ENCODE data around the gene FAM168A. TPM values are rescaled to one million over a fixed set of nuclear protein-coding genes. Genes with fewer than 3 reads are reported as not detected.

FAM168A gene, protein sequence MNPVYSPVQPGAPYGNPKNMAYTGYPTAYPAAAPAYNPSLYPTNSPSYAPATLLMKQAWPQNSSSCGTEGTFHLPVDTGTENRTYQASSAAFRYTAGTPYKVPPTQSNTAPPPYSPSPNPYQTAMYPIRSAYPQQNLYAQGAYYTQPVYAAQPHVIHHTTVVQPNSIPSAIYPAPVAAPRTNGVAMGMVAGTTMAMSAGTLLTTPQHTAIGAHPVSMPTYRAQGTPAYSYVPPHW
- 21.2 TPM for total RNA-seq (ENCODE audit: unreplicated experiment)
- long read RNA-seq: 0 reads

- H3K27me3 Mint-ChIP-seq (ENCODE audit: unreplicated experiment): peaks cover 6% of the 10 kb centered on the region
- DNase-seq (ENCODE audit: low spot score): peak; percentile 92
Observed at GRCh38 chr11:73597956-73598718, at the start of gene FAM168A. TSS of gene FAM168A (minus strand) at chr11:73598112. CDS start at chr11:73468474, 129,638 bp downstream.

GRCh38 chr11:73647459-73648100, 49.7 kb upstream of the FAM168A start:
- Mint-ChIP-seq H3K36me3 (ENCODE audit: low read depth, unreplicated experiment) (peaks cover 2% of the 10 kb centered on the region), H3K4me1 (ENCODE audit: unreplicated experiment) (peaks cover 30% of the 10 kb centered on the region), H3K27me3 (ENCODE audit: unreplicated experiment) (peaks cover 9% of the 10 kb centered on the region), H3K27ac (ENCODE audit: unreplicated experiment) (no peak overlapping the region), H3K4me3 (ENCODE audit: unreplicated experiment) (peak overlapping the region; percentile 79), H3K9me3 (ENCODE audit: unreplicated experiment) (peaks cover 3% of the 10 kb centered on the region)
- TF ChIP-seq, protein P1, sequence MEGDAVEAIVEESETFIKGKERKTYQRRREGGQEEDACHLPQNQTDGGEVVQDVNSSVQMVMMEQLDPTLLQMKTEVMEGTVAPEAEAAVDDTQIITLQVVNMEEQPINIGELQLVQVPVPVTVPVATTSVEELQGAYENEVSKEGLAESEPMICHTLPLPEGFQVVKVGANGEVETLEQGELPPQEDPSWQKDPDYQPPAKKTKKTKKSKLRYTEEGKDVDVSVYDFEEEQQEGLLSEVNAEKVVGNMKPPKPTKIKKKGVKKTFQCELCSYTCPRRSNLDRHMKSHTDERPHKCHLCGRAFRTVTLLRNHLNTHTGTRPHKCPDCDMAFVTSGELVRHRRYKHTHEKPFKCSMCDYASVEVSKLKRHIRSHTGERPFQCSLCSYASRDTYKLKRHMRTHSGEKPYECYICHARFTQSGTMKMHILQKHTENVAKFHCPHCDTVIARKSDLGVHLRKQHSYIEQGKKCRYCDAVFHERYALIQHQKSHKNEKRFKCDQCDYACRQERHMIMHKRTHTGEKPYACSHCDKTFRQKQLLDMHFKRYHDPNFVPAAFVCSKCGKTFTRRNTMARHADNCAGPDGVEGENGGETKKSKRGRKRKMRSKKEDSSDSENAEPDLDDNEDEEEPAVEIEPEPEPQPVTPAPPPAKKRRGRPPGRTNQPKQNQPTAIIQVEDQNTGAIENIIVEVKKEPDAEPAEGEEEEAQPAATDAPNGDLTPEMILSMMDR (IDR thresholded peaks at IDR 0.05; ENCODE audit: unreplicated experiment): no peak
- peak; percentile 86 for DNase-seq (ENCODE audit: low spot score)

More at GRCh38 chr11:73597956-73598718, at the start of gene FAM168A:
- peaks cover 10% of the 10 kb centered on the region for H3K36me3 Mint-ChIP-seq (ENCODE audit: low read depth, unreplicated experiment)
- H3K27ac Mint-ChIP-seq (ENCODE audit: unreplicated experiment): peak within 1 kb of the TSS; percentile 89
- H3K9me3 Mint-ChIP-seq (ENCODE audit: unreplicated experiment): no peaks in the 10 kb centered on the region
- peak within 1 kb of the TSS; percentile 94 for H3K4me3 Mint-ChIP-seq (ENCODE audit: unreplicated experiment)
- peaks cover 17% of the 10 kb centered on the region for H3K4me1 Mint-ChIP-seq (ENCODE audit: unreplicated experiment)
- TF ChIP-seq, protein P1 (IDR thresholded peaks at IDR 0.05; ENCODE audit: unreplicated experiment): no peak

DNA sequence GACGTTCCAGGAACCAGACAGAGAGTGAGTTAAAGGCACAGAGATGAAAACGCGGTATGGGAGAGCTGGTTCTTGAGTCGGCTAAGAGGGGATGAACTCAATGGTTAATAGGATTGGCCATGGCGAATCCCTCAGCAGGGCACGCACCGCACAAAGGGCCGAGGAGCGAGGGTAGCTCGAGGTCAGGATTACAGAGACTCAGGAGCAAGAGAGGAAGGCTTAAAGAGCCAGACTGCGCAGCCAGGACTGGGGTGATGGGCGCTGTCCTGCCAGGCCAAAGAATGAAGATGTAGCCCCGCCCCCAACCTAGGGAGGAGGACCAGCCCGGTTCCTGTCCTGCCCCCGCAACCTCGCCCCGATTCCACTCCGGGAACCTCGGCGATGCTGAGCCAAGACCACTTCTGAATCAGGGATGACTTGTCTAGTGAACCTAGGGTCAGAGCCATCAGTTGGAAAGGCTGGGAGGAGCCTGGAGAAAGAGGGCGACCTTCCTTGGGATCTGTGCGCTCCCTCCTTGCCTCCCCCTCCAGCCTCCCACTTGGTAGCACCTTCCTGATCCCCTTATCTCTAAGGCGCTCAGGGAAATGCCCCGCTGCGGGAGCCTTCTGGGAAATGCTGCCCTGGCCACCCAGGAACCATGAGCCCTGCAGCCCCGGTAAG, 48.2 kb upstream of the FAM168A start, which contains the start of gene PLEKHB1:
PLEKHB1 (plus strand) TSS at position 610 of the 660 bp plus-strand sequence; CDS start at position 638, 28 bp downstream.
- Mint-ChIP-seq H3K4me3 (ENCODE audit: unreplicated experiment) (peak within 1 kb of the TSS; percentile 79), H3K27me3 (ENCODE audit: unreplicated experiment) (peaks cover 7% of the 10 kb centered on the region), H3K4me1 (ENCODE audit: unreplicated experiment) (peaks cover 22% of the 10 kb centered on the region), H3K27ac (ENCODE audit: unreplicated experiment) (peak within 1 kb of the TSS; percentile 32), H3K36me3 (ENCODE audit: low read depth, unreplicated experiment) (no peaks in the 10 kb centered on the region), H3K9me3 (ENCODE audit: unreplicated experiment) (peaks cover 3% of the 10 kb centered on the region)
- DNase-seq (ENCODE audit: low spot score): peak; percentile 37
- TF ChIP-seq, protein P1 (IDR thresholded peaks at IDR 0.05; ENCODE audit: unreplicated experiment): no peak

- Mint-ChIP-seq H3K4me3 (ENCODE audit: unreplicated experiment) (peak overlapping the region; percentile 4), H3K9me3 (ENCODE audit: unreplicated experiment) (peaks cover 3% of the 10 kb centered on the region), H3K4me1 (ENCODE audit: unreplicated experiment) (peaks cover 22% of the 10 kb centered on the region), H3K36me3 (ENCODE audit: low read depth, unreplicated experiment) (no peaks in the 10 kb centered on the region), H3K27me3 (ENCODE audit: unreplicated experiment) (peaks cover 7% of the 10 kb centered on the region), H3K27ac (ENCODE audit: unreplicated experiment) (no peak overlapping the region)
- TF ChIP-seq, protein P1 (IDR thresholded peaks at IDR 0.05; ENCODE audit: unreplicated experiment): no peak
- no peak for DNase-seq (ENCODE audit: low spot score)
Observed at GRCh38 chr11:73645121-73645969, 47.4 kb upstream of the FAM168A start.

All from endothelial cell (in vitro differentiated cells).